ENCODE results near the gene RASD1. TPM values are rescaled to one million over a fixed set of nuclear protein-coding genes. Genes with fewer than 3 reads are reported as not detected.

RASD1 gene
- total and polyA plus RNA-seq, 2 experiments from 2014 or later, result 3.6 to 3.7 TPM

GRCh38 chr17:17505151-17505550, 9.0 kb upstream of the RASD1 start:
- Mint-ChIP-seq H3K9me3 (no peaks in the 10 kb centered on the region), H3K4me1 (peaks cover 6% of the 10 kb centered on the region), H3K36me3 (ENCODE audit: low read depth) (no peaks in the 10 kb centered on the region; the same call in 2 of the 3 replicates), H3K4me3 (no peak overlapping the region), H3K27me3 (ENCODE audit: insufficient read depth, low read depth, poor library complexity) (peaks cover 19% of the 10 kb centered on the region), H3K27ac (no peak overlapping the region)
- Histone ChIP-seq H2AFZ (no peak overlapping the region), H3K4me2 (no peak overlapping the region), H3K4me1 (ENCODE audit: insufficient read depth) (no peaks in the 10 kb centered on the region), H4K20me1 (replicated peaks; ENCODE audit: insufficient read depth) (no peaks in the 10 kb centered on the region), H3K4me3 (no peak overlapping the region), H3K27me3 (ENCODE audit: insufficient read depth) (no peaks in the 10 kb centered on the region), H3K9me2 (ENCODE audit: insufficient read depth) (no peaks in the 10 kb centered on the region), H3F3A (replicated peaks; ENCODE audit: low read depth) (no peaks in the 10 kb centered on the region), H3K36me3 (ENCODE audit: insufficient read depth) (no peaks in the 10 kb centered on the region), H3K79me2 (replicated peaks; ENCODE audit: insufficient read depth) (no peaks in the 10 kb centered on the region), H3K27ac (ENCODE audit: low read depth) (no peak overlapping the region)
- no peak for DNase-seq (ENCODE audit: low spot score)
- TF ChIP-seq ZNF331 (CRISPR knock-in tag; IDR thresholded peaks at IDR 0.05; ENCODE audit: low read depth) (no peak), CREB1 (CRISPR knock-in tag; IDR thresholded peaks at IDR 0.05; ENCODE audit: low read depth) (no peak), ZNF114 (CRISPR knock-in tag; IDR thresholded peaks at IDR 0.05) (no peak), STAT1 (IDR thresholded peaks at IDR 0.05; ENCODE audit: unreplicated experiment) (no peak), EZH2 (IDR thresholded peaks at IDR 0.05; ENCODE audit: low read depth, unreplicated experiment) (no peak), POLR2AphosphoS5 (IDR thresholded peaks at IDR 0.05; ENCODE audit: low read depth) (no peak), ZNF462 (CRISPR knock-in tag; IDR thresholded peaks at IDR 0.05) (no peak)
- ATAC-seq, result no peak
